GM12891 (cell line): Measurements from ENCODE around the gene NEUROG2.

ENCODE experiments used
- DNase-seq: peaks from one replicate; pipeline ENCODE4 v3.0.0; 2011; ENCODE audit warnings: low spot score; ENCODE audit not compliant: insufficient read length
- FAIRE-seq: peaks from 2 replicates; lab custom pipeline; 2011; peaks lifted over from hg19 to GRCh38; lab: Jason Lieb, UNC
- PAX5 ChIP-seq: IDR thresholded peaks from 2 replicates; pipeline ENCODE4 v1.6.1; 2011; ENCODE audit warnings: low read length, moderate library complexity, mild to moderate bottlenecking; ENCODE audit not compliant: insufficient read depth, severe bottlenecking
- POLR2A ChIP-seq: IDR thresholded peaks from 2 replicates; pipeline ENCODE4 v1.6.1; 2011; ENCODE audit warnings: low read depth, low read length, control low read depth
- POLR2AphosphoS5 ChIP-seq: IDR thresholded peaks from 2 replicates; pipeline ENCODE4 v1.6.1; 2011; ENCODE audit warnings: low read depth, low read length, control low read depth
- POU2F2 ChIP-seq: IDR thresholded peaks from 2 replicates; pipeline ENCODE4 v1.6.1; 2011; ENCODE audit warnings: low read depth, mild to moderate bottlenecking, control low read depth, low read length, moderate library complexity
- SPI1 ChIP-seq: IDR thresholded peaks from 2 replicates; pipeline ENCODE4 v1.6.1; 2011; ENCODE audit warnings: low read depth, low read length, control low read depth
- TAF1 ChIP-seq: IDR thresholded peaks from 2 replicates; pipeline ENCODE4 v1.6.1; 2011; ENCODE audit warnings: low read depth, low read length, control low read depth

NEUROG2 gene

DNA sequence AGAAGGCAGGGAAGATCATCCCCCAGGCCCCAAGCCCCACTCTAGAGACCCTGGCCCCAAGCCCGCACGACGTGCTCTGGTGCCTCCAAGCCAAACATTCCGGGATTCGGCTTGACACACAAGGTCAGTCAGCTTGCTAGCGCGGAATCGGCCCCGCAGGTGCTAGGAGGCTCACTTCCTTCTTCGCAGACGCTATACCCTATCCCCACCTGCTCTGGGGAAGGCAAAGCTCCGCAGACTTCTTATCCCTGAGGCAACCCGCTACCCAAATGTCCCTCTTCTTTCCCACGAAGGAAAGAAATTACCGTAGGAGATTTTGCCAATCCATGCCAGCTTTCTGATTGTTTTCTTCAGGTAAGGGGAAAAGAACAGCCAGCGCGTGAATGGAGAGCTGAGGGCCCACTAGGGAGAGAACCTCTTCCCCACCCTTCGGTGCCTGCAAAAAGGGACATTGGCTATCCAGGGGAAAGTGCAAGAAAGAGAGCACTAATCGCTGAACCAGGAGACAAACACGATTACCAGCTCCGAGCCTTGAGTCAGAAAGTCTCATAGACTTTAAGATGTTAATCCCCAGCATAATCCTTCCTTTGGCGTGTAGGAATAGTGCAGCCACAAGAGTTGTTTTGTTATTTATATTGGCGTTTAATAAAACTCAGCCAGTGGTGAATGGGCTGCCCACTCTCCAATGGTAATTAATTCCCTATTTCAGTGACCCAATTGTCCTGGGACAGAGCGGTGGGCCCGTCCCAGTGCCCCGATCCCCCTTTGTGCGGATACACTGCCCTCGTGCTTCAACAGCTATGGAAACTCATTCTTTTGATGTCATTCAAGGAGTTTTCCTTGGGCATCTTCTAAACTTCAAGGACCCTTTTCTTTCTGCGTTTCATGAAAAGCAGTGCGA lies 5.4 kb upstream of the NEUROG2 start:
- DNase-seq (no peak), FAIRE-seq (no peak)
- TF ChIP-seq POU2F2 (no peak), SPI1 (peak; percentile 81), PAX5 (no peak), POLR2AphosphoS5 (no peak)

DNA sequence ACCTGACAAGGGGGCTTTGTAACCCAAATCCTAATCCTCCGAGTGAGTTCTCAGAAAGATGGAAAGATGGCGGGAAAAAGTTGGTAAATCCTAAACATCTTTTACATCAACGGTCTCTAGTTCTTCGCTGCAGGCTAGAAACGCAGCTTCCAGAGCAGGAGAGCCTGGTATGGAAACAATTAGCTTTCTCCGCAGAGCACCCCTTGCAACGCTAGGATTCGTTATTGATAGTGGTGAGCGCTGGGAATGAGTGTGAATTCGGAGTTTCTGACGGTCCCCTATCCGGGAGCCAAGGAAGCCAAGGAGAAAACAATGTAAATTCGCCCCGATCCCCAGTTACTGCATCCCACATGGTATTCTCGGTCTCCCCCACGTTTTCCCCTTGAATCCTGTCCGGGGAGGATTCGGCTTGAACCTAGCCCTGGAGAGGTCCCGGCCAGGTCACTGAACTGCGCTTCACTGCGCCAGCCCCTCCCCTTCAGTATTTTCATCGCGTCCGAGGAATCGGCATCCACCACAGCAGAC lies 4.7 kb upstream of the NEUROG2 start:
- no peak for DNase-seq
- no peak for TF ChIP-seq POLR2A
- TF ChIP-seq PAX5, result no peak
- TF ChIP-seq POLR2AphosphoS5, result no peak
- no peak for TF ChIP-seq SPI1
- no peak for TF ChIP-seq TAF1
- no peak for TF ChIP-seq POU2F2
- FAIRE-seq, result peak; percentile 78

DNA sequence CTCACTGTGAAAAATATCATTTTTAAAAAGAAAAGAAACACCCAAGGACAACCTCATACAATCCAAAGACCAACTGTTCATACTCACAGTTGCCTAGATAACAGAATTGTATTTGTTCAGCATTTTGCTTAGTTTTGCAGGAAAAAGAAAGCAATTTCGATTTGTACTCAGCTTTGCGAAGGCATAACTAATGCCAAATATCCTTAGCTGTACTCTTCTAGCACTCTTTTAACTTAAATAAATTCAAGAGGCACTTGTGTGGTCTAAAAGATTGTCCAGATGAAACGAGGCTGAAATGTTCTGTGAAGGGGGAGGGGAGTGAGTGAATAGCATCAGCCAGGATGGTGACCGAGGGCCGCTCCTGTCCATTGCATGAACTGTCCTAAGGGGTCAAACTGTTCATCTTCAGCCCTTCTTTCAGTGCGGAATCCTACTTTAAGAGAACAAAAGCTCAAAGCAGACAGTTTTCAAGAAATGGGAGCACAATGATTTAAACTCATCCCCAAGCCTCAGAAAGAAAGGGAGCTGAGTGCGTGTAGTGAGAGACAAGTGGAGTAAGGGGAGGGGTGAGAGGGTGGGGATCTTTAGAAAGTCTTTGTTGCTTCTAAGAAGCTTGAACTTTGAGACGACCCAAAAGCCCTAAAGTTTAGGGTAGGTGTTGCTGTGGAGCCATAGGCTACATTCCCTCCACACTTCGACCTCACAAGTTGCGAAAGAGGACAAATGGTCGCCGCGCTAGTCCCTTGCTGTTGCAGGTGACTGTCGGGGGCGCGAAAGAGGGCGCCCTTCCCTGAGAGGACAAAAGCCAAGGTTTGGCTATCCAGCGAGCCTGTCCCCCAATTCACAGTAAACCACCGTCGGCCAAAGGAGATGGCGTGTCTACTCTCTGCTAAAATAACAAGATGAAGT lies 4.0 kb upstream of the NEUROG2 start:
- TF ChIP-seq PAX5, result no peak
- no peak for TF ChIP-seq POU2F2
- no peak for FAIRE-seq
- DNase-seq, result no peak

DNA sequence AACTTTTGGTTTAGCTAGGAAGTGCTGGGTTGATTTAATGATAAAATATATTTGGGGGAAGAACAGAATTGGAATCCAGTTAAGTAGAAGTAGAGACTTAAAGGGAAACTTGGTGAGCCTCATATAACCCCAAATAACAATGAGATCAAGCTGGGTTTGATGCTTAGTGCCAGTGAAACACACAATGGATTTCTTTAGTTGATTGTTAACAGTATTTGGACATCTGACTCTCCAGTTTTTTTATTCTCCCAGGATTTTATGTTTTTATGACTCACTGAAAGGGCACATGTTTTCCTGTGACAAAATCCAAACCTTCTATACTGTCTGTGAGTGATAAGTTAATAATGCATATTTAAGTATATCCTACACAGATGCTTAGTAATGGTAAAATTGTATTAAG lies 2.7 kb upstream of the NEUROG2 start:
- TF ChIP-seq POLR2A, result no peak
- TF ChIP-seq POLR2AphosphoS5, result no peak
- no peak for TF ChIP-seq SPI1
- no peak for TF ChIP-seq TAF1
- DNase-seq (no peak), FAIRE-seq (no peak)

DNA sequence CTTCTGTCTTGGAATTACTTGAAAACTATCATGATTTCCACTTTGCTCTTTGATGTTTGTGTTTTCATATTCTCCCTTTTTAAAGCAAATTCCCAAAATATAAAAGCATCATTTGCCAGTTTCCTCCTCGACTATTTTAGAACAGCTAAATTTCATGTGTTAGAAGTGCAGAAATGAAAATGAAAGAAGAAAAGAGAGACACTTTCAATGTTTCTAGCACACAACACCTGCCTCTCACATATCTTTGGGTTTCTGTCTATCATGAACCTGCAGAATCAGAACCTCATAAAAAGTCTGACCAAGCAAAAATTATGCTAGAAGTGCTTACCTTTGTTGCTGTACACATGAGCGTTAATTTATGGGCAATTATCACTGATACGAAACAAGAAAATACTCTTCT lies 1.9 kb upstream of the NEUROG2 start:
- FAIRE-seq (peak; percentile 77), DNase-seq (no peak)

DNA sequence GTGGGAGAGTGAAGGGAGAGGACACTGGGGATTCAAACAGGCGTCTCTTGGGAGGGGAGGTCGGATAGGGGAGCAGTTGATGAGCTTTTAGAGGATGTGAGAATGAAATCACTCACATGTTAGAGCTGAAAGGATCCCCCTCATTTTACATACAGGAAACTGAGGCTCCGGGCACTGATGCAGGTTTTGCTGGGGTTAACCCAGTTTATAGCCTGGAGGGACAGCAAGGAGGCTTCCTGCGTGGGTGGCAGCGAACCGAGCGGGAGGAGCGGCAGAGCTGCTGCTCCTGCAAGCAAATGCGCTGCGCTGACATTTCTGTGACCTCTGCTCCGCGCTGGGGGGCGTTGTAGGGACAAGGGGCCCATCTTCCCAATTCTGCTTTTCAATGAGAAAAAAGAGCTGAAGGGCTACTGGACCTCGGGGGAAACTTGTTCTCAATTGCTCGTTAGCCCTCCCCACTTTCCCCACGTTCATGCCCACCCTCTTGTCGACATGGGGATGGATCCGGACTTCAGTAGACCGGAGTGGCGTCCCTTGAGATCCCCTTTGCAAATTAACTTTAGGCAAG lies 1.2 kb upstream of the NEUROG2 start:
- FAIRE-seq (peak; percentile 91), DNase-seq (no peak)
- TF ChIP-seq SPI1, result peak; percentile 44; the same call in 1 of the 2 replicates
- TF ChIP-seq POLR2AphosphoS5, result no peak
- TF ChIP-seq POU2F2, result peak; percentile 53; the same call in 1 of the 2 replicates
- no peak for TF ChIP-seq PAX5
- TF ChIP-seq TAF1, result no peak
- 0 out of 2 replicates have a peak, but pooled peaks have one; percentile 35 for TF ChIP-seq POLR2A

More for the DNA sequence above, 1.9 kb upstream of the NEUROG2 start:
- no peak for TF ChIP-seq POU2F2
- TF ChIP-seq POLR2AphosphoS5, result no peak
- no peak for TF ChIP-seq POLR2A

DNA sequence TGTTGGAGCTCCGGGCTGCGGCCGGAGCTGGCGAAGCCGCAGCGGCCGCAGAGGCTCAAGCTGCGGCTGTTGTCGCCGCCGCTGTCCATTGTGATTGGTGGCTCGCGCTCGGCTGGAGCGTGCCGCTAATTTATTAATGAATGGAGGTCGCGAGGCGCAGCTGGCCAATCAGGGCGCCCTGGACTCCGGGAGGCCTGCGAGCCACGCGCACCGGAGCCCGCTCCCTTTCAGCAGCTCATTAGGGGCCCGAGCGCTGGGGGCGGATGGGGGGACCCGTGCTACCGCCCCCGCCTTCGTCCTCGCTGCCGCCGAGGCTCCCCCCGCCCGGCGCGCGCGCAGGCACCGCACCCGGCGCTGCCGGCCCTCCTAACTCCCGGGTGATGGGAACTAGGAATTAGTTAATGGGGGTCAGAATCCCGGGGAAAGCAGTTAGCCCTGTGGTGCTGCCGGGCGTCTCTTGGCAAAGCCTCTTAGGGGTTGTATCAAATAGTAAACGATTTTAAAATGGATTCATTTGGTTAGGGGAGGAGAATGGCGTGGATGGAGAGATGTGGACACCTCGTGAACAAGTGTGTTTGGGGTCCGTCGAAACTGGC lies 589 bp upstream of the NEUROG2 start:
- no peak for TF ChIP-seq SPI1
- TF ChIP-seq POLR2A, result no peak
- TF ChIP-seq POU2F2, result no peak
- TF ChIP-seq PAX5, result no peak
- TF ChIP-seq TAF1, result no peak
- TF ChIP-seq POLR2AphosphoS5, result no peak
- FAIRE-seq (peak; percentile 77), DNase-seq (peak; percentile 38)

DNA sequence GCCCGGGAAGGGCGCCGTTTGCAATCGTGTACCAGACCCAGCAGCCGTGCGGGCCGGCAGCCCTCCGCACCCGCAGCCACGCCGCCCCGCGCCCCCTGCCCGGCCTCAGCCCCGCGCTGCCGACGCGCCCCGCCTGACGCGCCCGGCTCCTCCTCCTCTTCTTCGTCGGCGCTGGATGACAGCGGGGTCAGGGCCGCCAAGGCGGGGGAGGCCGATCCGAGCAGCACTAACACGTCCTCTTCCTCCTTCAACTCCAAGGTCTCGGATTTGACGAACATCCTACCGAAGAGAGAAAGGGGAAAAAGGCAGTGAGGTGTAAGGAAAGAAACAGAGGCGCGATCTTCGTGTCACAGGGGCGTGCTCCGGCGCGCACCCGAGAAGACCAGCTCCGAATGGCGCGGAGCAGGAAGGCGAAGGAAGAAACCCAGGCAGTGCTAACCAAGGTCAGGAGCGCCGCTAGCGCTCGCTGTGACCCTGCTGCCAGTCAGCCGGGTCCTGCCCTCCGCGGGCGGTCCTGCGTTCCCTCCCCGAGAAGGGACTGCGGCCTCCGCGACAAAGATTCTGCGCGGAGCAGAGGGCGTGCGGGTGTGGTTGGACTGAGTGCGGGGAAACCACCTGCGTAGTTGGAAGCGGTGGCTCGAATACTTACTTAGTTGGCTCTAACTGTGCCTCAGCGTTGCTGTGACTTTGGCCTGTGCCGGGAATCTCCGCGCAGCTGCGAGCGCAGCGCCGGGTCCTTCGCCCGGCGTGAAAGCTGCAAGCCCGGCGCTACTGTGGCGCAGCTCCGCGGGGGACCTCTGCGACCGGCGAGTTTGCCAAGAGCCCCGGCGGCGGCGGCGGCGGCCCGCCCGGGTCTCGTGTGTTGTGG lies 548 bp downstream of the NEUROG2 start:
- peak; percentile 95 for FAIRE-seq
- TF ChIP-seq POLR2A (peak; percentile 33; the same call in 1 of the 2 replicates), POLR2AphosphoS5 (no peak; the same call in 1 of the 2 replicates), SPI1 (0 out of 2 replicates have a peak, but pooled peaks have one; percentile 13), POU2F2 (no peak), PAX5 (no peak)
- peak; percentile 61 for DNase-seq
